Endometrial microvascular endothelial cells (primary cell): Measurements from ENCODE around the gene ATRIP. TPM values are rescaled to one million over a fixed set of nuclear protein-coding genes. Genes with fewer than 3 reads are reported as not detected.

ENCODE experiments used
- in situ Hi-C: cut with HindIII; loops from 2 replicates; pipeline ENCODE4 v1.10.0; 2017; ENCODE audit warnings: low sequenced_read_pairs, low pct_unique_long_range_greater_than_20kb; ENCODE audit errors: inconsistent ontology term
- total RNA-seq: library from RNA; depleted of rRNA; stranded (reverse); fragments of >200 nt; gene quantifications from one replicate; pipeline ENCODE4 v1.2.3, GENCODE V29; 2015; ENCODE audit errors: inconsistent ontology term

ATRIP gene
- total RNA-seq, 1 donor from 2014 or later: 10.7 TPM

GRCh38 chr3:48408823-48409281 is 37.7 kb upstream of the ATRIP start:
- in situ Hi-C loops: no loop called here

- in situ Hi-C loops: no loop called here
Measured at GRCh38 chr3:48409291-48410201, 37.0 kb upstream of the ATRIP start.

- in situ Hi-C loops: no loop called here
Measured at GRCh38 chr3:48410205-48411040, 36.1 kb upstream of the ATRIP start.

GRCh38 chr3:48411041-48411588 is 35.4 kb upstream of the ATRIP start:
- in situ Hi-C loops: no loop called here

GRCh38 chr3:48411606-48412374 is 34.7 kb upstream of the ATRIP start:
- in situ Hi-C loops: no loop called here

GRCh38 chr3:48412375-48413001 is 34.0 kb upstream of the ATRIP start:
- in situ Hi-C loops: no loop called here

GRCh38 chr3:48413086-48413485 is 33.5 kb upstream of the ATRIP start:
- in situ Hi-C loops: no loop called here

GRCh38 chr3:48413611-48414010 is 32.9 kb upstream of the ATRIP start:
- in situ Hi-C loops: no loop called here

- in situ Hi-C loops: no loop called here
Measured at GRCh38 chr3:48414376-48415250, 31.9 kb upstream of the ATRIP start.

- in situ Hi-C loops: no loop called here
Measured at GRCh38 chr3:48415251-48415953, 31.1 kb upstream of the ATRIP start.

GRCh38 chr3:48416091-48416505 is 30.4 kb upstream of the ATRIP start:
- in situ Hi-C loops: no loop called here

- in situ Hi-C loops: no loop called here
Measured at GRCh38 chr3:48416546-48416945, 30.0 kb upstream of the ATRIP start.

GRCh38 chr3:48417529-48418108 is 28.9 kb upstream of the ATRIP start:
- in situ Hi-C loops: no loop called here

- in situ Hi-C loops: no loop called here
Measured at GRCh38 chr3:48418140-48418539, 28.4 kb upstream of the ATRIP start.

- in situ Hi-C loops: no loop called here
Measured at GRCh38 chr3:48418651-48419050, 27.9 kb upstream of the ATRIP start.

GRCh38 chr3:48419149-48419548 is 27.4 kb upstream of the ATRIP start:
- in situ Hi-C loops: no loop called here

- in situ Hi-C loops: no loop called here
Measured at GRCh38 chr3:48419597-48419996, 26.9 kb upstream of the ATRIP start.
